ENCODE measurements around the gene PRTN3. TPM values are rescaled to one million over a fixed set of nuclear protein-coding genes. Genes with fewer than 3 reads are reported as not detected.

Gene PRTN3
- total and polyA plus RNA-seq, 9 donors: 0.41 TPM; not detected in 8

DNA sequence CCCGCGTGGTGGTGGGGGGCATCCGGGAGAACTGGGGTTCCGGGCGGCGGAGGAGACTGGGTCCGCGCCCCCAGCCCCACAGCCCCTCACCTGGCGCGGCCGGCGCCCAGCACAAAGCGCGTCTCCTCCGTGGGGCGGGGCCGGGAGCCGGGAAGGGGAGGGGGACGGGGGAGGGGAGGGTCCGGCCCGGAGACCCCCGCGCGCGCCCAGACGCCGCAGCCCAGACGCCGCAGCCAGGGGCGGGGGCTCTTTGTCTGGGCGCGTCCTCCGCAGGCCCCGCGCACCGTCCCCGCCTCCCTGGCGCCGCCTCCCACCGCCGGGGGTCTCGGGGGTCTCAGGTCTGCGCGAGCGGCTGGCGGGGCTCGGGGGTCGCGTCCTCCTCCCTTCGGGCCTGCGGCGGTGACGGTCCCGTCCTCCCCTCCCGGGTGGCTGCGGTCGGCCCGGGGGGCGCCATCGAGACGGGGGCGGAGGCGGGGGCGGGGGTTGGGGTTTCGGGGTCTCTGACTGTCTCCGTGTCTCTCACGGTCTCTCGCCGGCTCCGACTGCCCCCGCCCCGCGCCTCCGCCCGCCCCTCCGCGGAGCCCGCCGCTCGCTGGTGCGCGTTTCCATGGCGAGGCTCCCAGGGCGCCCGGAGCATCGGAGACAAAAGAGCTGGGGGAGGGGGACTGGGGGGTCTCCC lies 18.8 kb upstream of the PRTN3 start, which contains the start of gene PLPPR3:
TSS of gene PLPPR3 (minus strand) at position 131 of the 679 bp plus-strand sequence. CDS start 396 bp downstream, outside the sequence.
- H3K27ac ChIP-seq: no peak within 1 kb of the TSS
- intact Hi-C loops (cut with DNase I): no loop called here
- H3K4me3 ChIP-seq: no peak within 1 kb of the TSS
- no peaks in the 10 kb centered on the region for H3K27me3 ChIP-seq
- DNase-seq: no peak
- peaks cover 2% of the 10 kb centered on the region for H3K4me1 ChIP-seq (ENCODE audit: insufficient read depth)
- WGBS, 3 donors: 1% methylated on average over 32 to 81 of the region's 86 CpGs; no CpG with 5 or more reads in 1 of the 3 donors
- no peaks in the 10 kb centered on the region for H3K9me3 ChIP-seq
- TF ChIP-seq POLR2A (IDR thresholded peaks at IDR 0.05) (no peak), EP300 (IDR thresholded peaks at IDR 0.05) (no peak), CTCF (IDR thresholded peaks at IDR 0.05) (no peak)
- no peaks in the 10 kb centered on the region for H3K36me3 ChIP-seq

DNA sequence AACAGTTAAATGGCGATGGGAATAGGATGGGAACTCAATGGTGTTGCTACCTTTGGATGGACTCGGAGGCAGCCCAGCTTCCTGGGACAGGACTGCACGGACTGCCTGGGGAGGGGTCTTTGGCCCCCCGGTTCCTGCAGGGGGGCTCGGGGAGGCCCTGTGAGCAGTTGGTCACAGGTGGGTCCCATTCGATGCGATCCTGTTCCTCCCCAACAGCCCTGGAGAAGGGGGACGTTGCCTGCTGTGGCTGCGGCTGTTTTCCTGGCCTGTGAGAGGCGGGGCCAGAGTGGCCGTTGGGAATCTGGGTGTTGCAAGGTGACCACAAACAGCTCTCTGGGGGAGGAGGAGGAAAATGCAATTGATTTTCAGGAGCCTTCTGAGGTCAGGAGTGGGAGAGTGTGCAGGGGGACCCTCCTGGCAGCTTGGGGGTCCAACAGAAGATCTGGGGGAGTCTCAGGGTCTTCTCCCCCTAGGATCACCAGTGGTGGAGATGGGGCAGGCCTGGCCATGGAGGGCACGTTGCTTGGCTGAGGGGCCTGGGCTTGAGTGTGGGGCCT lies 17.2 kb upstream of the PRTN3 start:
- no peaks in the 10 kb centered on the region for H3K36me3 ChIP-seq
- peaks cover 2% of the 10 kb centered on the region for H3K4me1 ChIP-seq (ENCODE audit: insufficient read depth)
- intact Hi-C loops (cut with DNase I): no loop called here
- no peak overlapping the region for H3K4me3 ChIP-seq
- 63 to 76% (median 68%) methylated on average over 12 of the region's 12 CpGs for WGBS, 3 donors
- H3K27ac ChIP-seq: no peak overlapping the region
- H3K9me3 ChIP-seq: no peaks in the 10 kb centered on the region
- no peak for TF ChIP-seq EP300 (IDR thresholded peaks at IDR 0.05)
- TF ChIP-seq CTCF (IDR thresholded peaks at IDR 0.05): no peak
- no peak for TF ChIP-seq POLR2A (IDR thresholded peaks at IDR 0.05)
- no peaks in the 10 kb centered on the region for H3K27me3 ChIP-seq
- no peak for DNase-seq

DNA sequence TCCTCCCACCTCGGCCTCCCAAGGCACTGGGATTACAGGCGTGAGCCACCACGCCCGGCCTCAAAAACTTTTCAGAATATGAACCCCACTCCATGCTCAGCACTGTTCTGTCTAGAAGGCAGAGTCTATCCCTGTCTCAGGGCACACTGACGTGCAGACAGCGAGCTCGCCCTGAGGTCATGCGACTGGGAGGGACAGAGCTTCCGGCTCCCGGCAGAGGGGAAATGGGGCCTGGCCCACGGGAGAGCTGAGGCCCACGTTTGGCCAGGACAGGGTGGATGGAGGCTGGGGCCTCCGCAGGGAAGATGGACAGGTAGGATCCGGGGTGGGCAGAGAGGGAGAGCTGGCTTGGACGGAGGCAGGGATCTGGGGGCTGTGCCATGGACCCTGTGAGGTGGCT lies 15.9 kb upstream of the PRTN3 start:
- no peaks in the 10 kb centered on the region for H3K27me3 ChIP-seq
- H3K9me3 ChIP-seq: no peaks in the 10 kb centered on the region
- H3K36me3 ChIP-seq: no peaks in the 10 kb centered on the region
- 80 to 81% (median 80%) methylated on average over 15 of the region's 15 CpGs for WGBS, 3 donors
- intact Hi-C loops (cut with DNase I): no loop called here
- DNase-seq: no peak
- H3K27ac ChIP-seq: no peak overlapping the region
- H3K4me3 ChIP-seq: no peak overlapping the region
- peaks cover 2% of the 10 kb centered on the region for H3K4me1 ChIP-seq (ENCODE audit: insufficient read depth)
- TF ChIP-seq EP300 (IDR thresholded peaks at IDR 0.05) (no peak), CTCF (IDR thresholded peaks at IDR 0.05) (no peak), POLR2A (IDR thresholded peaks at IDR 0.05) (no peak)

DNA sequence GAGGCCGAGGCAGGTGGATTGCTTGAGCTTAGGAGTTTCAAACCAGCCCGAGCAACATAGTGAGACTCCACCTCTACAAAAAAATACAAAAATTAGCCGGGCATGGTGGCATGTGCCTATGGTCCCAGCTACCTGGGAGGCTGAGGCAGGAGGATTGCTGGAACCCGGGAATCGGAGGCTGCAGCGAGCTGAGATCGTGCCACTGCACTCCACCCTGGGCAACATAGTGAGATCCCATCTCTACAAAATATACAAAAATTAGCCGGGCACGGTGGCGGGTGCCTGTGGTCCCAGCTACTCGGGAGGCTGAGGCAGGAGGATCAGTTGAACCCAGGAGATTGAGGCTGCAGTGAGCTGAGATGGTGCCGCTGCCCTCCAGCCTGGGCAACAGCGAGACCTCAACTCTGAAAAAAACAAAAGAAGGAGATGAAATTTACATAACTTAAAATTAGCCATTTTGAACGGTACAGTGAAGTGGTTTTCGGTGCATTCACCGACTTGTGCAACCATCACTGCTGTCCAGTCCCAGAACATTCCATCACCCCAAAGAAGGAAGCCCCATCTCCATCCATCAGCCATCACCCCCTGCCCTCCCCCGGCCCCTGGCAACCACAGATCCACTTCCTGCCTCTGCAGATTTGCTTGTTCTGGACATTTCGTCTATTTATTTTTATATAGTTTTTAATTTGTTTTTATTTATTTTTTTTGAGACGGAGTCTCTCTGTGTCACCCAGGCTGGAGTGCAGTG lies 14.7 kb upstream of the PRTN3 start:
- Histone ChIP-seq H3K4me3 (no peak overlapping the region), H3K4me1 (ENCODE audit: insufficient read depth) (peaks cover 2% of the 10 kb centered on the region), H3K36me3 (no peaks in the 10 kb centered on the region), H3K27me3 (no peaks in the 10 kb centered on the region), H3K9me3 (no peaks in the 10 kb centered on the region), H3K27ac (no peak overlapping the region)
- 71 to 77% (median 75%) methylated on average over 19 of the region's 19 CpGs for WGBS, 3 donors
- TF ChIP-seq EP300 (IDR thresholded peaks at IDR 0.05) (no peak), CTCF (IDR thresholded peaks at IDR 0.05) (no peak), POLR2A (IDR thresholded peaks at IDR 0.05) (no peak)
- intact Hi-C loops (cut with DNase I): no loop called here
- DNase-seq: no peak
